ENCODE measurements around the gene SUCNR1.
A peak's percentile ranks its signal among the peaks of the same experiment; 100 is the strongest.
"Not testable (repeated sequence)": the region's sequence is repeated elsewhere in the genome, so short reads cannot be mapped to it uniquely, and the experiment has no call there.

SUCNR1 gene

DNA sequence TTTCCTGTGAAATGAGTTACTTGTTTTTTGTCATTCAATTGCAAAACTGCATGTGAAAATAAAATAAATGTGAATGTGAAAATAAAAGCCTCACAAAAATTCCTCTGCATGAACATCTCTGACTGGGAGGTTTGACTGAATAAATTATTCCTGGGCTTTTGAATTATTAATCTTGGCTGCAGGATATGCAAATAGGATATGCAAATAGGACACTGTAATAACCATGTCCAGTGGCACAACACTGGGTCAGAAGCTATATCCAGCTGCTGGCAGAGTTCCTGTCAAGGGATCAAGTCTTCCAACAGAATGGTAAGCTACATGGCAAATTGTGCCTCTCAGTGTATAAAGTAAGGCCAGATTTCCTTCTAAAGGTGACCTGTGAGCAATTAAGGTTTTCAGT lies at the start of gene SUCNR1:
Gene SUCNR1, plus strand, starts transcription at position 246 of the 400 bp plus-strand sequence. CDS start 6,250 bp downstream, outside the sequence.
- DNase-seq, result no peak

GRCh38 chr3:151827816-151828215 lies 45.6 kb upstream of the SUCNR1 start:
- DNase-seq, result no peak

- DNase-seq, result no peak
Measured at GRCh38 chr3:151835751-151836525, 37.5 kb upstream of the SUCNR1 start.

DNA sequence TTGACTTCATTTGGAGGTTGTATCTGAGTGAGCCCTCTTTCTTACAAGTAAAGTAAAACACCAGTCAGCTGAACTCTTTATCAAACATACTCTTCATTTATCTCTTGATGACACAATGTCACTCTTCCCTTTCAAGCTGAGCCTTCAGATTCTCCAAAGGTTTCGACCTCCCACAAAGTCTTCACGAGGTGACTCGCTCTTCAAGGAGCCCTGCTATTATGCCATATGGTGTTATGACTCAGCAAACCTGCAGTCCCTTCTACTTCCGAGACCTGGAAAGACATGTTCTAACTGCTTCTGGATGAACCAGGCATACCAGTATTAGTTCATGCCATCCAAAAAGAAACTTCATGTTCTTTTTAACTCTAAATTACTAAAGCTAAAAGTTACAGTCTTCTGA lies 36.4 kb upstream of the SUCNR1 start:
- no peak for DNase-seq

DNA sequence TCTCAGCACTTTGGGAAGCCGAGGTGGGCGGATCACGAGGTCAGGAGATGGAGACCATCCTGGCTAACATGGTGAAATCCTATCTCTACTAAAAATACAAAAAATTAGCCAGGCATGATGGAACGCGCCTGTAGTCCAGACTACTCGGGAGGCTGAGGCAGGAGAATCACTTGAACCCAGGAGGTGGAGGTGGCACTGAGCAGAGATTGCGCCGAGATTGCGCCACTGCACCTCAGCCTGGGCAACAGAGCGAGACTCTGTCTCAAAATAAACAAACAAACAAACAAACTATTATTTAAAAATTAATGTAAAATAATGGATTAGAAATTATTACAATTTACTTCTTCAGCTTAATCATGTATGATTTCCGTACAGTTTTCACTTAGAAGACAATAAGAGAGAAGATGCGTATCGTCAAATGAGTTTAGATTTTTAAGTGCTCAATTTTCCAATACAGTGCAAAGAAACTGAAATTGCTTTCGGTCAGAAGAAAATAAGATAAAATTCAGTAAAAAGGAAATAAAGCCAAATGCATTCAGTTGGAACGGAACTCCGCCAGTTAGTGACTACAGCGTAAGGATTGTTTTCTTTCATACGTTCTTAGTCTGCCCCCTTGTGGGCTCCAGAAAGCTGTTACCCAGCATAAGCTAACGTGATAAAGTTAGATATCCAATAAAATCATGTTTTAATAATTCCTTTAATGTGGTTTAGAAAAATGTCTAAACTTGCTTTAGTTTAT lies 34.7 kb upstream of the SUCNR1 start:
- DNase-seq, result peak; percentile 41

- DNase-seq, result no peak
Measured at GRCh38 chr3:151839313-151839631, 34.2 kb upstream of the SUCNR1 start.

DNA sequence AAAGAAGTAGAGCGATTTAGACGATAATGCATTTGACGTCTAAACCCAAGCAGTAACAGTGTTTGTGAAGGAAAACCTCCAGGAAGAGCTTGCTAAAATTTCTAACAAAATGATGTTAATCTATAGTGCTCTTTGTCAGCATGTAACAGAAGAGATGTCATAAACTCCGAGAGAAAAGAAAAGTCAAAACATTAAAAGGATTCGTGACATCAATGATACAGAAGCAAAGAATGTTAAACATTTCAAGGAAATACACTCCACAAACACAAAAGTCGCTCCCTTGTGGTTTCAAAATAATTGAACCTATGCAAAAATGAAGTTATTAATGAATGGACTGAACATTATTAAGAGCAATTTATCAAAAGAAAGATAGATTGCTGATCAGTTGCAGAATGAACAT lies 31.6 kb upstream of the SUCNR1 start:
- DNase-seq, result no peak

DNA sequence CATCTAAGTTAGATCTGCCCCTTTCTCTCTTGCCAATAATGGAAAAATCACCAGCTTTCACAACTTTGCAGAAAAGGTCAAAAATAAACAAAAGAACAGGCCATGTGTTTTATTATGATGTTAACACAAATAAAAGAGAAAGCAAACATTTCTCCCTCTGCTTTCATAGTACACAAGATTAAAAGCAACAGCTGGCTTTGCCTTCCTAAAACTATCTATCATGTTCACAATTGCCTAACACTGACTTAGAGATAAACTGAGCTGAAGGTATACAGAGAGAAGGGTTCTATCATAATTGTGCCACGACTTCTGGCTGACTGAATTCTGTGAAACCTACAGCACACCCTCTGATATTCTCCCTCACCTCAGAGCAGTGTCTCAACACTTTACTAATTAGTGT lies 30.2 kb upstream of the SUCNR1 start:
- no peak for DNase-seq

GRCh38 chr3:151845306-151845905 lies 28.0 kb upstream of the SUCNR1 start:
- no peak for DNase-seq

DNA sequence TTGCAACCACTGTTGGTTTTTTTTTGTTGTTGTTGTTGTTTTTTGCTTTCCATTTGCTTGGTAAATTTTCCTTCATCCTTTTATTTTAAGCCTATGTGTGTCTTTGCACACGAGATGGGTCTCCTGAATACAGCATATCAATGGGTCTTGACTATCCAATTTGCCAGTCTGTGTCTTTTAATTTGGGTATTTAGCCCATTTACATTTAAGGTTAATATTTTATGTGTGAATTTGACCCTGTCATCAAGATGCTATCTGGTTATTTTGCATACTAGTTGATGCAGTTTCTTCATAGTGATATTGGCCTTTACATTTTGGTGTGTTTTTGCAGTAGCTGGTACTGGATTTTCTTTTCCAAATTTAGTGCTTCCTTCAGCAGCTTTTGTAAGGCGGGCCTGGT lies 23.4 kb upstream of the SUCNR1 start:
- DNase-seq, result not testable (repeated sequence)

- DNase-seq, result no peak
Measured at GRCh38 chr3:151852074-151852811, 21.2 kb upstream of the SUCNR1 start.

- DNase-seq, result no peak
Measured at GRCh38 chr3:151856118-151856517, 17.3 kb upstream of the SUCNR1 start.

DNA sequence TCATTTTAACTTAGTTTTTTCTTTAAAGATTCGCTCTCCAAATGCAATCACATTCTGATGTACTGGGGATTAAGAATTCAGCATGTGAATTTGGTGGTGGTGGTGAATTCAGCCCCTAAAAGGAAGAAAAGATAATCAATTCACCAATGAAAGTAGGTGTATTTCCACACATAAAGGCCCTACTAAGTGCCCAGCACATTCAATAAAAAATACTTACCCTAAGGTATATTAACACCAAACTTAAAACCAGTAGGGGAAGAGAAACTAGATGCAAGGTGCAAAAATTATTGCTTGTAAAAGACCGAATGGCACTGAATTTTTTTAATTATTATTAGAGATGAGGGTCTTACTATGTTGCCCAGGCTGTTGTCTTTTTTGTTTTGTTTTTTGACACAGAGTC lies 16.8 kb upstream of the SUCNR1 start:
- no peak for DNase-seq

DNA sequence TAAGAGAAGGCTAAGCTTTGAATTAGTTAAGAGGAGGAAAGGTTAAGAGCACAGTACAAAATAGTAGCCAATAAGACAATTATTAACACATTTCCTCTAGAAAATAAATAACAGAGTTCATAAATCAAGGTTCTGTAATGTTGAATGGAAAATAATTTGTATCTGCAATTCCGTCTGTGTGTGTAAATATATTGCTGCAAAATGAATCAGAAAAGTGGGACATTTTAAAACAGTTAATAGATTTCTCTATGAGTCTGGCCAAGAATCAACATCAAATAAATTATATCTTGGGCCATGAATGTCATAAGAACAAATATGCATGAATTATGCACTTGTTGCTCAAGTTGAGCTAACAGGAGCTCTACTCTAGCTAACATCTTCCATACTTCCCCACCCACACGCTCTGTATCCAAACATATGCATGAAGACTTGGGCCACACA lies 14.2 kb upstream of the SUCNR1 start:
- no peak for DNase-seq

DNA sequence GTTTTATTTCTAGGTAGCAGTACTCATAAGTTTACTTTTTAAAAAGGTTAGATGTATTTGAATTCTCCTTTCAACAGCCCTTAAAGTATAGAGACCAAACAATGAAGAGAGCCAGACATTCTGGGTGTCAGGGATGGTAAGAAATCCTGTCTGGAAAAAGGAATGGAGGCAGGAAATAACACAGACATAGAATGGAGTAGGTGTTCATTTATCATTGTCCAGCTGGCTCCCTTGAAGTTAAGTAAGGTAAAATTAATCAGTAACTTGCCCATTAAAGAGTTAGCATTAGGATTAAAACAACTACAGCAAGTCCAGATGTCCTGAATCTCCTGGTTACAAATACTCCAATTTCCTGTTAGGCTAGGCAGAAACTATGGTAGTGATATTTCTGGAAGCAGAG lies 13.5 kb upstream of the SUCNR1 start:
- no peak for DNase-seq

- DNase-seq, result no peak
Measured at GRCh38 chr3:151863611-151864010, 9.8 kb upstream of the SUCNR1 start.

- DNase-seq, result no peak
Measured at GRCh38 chr3:151864423-151865101, 8.9 kb upstream of the SUCNR1 start.

DNA sequence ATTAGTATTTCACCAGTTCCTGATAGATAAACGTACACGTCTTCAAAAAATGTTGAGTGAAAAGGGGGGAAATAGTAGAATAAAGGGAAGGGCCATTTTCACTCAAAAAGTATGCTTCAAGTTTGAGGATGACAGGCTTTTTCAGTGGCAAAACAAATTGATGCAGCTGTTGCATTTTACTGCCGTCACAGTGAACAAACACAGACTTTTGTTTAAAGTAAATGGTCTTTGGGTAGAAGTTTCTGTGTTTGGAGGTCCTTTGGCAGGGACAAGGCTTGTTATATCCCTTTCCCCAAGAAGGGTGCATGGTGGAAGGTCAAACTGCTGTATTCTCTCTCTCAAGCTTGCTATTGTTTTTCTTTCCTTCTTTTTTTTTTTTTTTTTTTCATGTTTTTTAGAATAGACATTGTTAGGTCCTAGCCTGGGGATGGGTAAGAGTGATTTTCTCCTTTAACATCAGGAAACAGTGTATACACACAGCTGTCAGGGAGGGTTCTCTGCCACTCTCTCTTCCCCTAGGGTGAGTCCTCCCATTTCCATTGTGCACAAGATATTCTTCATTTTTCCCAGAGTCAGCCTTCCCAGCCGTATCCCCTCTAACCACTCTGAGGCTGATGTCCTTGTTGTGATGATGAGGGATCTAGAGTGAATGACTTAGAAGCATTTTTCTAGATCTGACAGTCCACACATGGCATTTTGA lies 6.6 kb upstream of the SUCNR1 start:
- DNase-seq, result no peak

GRCh38 chr3:151867666-151868065 lies 5.8 kb upstream of the SUCNR1 start:
- DNase-seq, result no peak

DNA sequence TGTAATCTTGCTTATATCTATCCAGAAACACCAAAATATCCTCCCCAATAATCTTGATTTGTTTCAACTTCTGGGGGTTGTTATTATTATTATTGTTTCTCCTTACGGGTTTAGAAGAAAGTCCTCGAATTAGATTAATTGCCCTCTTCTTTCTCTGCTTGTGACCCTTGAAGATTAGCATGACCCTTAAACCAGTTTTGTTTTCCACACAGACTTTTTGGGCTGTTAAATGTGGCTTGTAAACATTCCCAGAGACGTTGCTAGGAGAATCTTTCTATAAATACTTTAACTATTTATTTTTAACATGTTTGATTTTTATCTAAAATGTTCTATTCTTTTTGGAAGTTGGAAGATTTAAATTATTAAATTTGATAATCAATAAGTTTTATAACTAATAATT lies 4.3 kb upstream of the SUCNR1 start:
- no peak for DNase-seq

GRCh38 chr3:151871639-151872468 lies 1.6 kb upstream of the SUCNR1 start:
- peak; percentile 24 for DNase-seq

All from CD4-positive, alpha-beta T cell treated with Interleukin-12 subunit alpha and Interleukin-12 subunit beta, for 1 hour (primary cell).